Measurements from ENCODE around the gene FNDC3B. TPM values are rescaled to one million over a fixed set of nuclear protein-coding genes. Genes with fewer than 3 reads are reported as not detected.

Gene FNDC3B
- total and polyA plus RNA-seq, 4 donors, result 23.3 to 74.2 (median 32.9) TPM

DNA sequence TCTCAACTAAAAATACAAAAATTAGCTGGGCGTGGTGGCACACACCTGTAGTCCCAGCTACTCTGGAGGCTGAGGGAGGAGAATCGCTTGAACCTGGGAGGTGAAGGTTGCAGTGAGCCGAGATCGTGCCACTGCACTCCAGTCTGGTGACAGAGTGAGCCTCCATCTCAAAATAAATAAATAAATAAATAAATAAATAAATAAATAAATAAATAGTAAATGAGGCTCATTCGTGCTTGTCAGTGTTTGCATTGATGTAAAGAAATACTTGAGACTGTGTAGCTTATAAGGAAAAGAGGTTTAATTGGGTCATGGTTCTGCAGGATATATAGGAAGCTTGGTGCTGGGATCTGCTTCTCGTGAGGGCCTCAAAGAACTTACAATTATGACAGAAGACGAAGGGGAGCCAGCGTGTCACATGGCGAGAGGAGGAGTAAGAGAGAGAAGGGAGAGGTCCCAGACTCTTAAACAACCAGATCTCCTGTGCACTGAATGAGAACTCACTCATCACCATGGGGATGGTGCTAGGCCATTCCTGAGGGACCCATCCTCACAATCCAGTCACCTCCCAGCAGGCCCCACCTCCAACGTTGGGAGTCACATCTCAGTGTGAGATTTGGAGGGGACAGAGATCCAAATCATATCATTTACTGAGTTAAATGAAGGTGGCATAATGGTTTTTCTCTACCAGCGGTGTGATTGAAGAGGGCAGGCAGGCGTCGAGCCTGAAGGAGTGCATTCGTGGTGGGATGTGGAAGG lies 104.5 kb downstream of the FNDC3B start:
- no peak for TF ChIP-seq EGR1 (IDR thresholded peaks at IDR 0.05; ENCODE audit: low read depth in 2 of 2)
- TF ChIP-seq HNF4G (IDR thresholded peaks at IDR 0.05), result no peak
- TF ChIP-seq, protein P1, sequence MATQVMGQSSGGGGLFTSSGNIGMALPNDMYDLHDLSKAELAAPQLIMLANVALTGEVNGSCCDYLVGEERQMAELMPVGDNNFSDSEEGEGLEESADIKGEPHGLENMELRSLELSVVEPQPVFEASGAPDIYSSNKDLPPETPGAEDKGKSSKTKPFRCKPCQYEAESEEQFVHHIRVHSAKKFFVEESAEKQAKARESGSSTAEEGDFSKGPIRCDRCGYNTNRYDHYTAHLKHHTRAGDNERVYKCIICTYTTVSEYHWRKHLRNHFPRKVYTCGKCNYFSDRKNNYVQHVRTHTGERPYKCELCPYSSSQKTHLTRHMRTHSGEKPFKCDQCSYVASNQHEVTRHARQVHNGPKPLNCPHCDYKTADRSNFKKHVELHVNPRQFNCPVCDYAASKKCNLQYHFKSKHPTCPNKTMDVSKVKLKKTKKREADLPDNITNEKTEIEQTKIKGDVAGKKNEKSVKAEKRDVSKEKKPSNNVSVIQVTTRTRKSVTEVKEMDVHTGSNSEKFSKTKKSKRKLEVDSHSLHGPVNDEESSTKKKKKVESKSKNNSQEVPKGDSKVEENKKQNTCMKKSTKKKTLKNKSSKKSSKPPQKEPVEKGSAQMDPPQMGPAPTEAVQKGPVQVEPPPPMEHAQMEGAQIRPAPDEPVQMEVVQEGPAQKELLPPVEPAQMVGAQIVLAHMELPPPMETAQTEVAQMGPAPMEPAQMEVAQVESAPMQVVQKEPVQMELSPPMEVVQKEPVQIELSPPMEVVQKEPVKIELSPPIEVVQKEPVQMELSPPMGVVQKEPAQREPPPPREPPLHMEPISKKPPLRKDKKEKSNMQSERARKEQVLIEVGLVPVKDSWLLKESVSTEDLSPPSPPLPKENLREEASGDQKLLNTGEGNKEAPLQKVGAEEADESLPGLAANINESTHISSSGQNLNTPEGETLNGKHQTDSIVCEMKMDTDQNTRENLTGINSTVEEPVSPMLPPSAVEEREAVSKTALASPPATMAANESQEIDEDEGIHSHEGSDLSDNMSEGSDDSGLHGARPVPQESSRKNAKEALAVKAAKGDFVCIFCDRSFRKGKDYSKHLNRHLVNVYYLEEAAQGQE (IDR thresholded peaks at IDR 0.05), result no peak
- TF ChIP-seq FOXA2 (IDR thresholded peaks at IDR 0.05), result no peak
- TF ChIP-seq FOXA1 (IDR thresholded peaks at IDR 0.05), result no peak
- no peak for TF ChIP-seq YY1 (IDR thresholded peaks at IDR 0.05)
- no peak for TF ChIP-seq NR2F2 (IDR thresholded peaks at IDR 0.05)
- TF ChIP-seq TAF1 (conservative IDR thresholded peaks at IDR 0.05), result no peak
- TF ChIP-seq, protein P2, sequence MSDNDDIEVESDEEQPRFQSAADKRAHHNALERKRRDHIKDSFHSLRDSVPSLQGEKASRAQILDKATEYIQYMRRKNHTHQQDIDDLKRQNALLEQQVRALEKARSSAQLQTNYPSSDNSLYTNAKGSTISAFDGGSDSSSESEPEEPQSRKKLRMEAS (IDR thresholded peaks at IDR 0.05), result no peak
- TF ChIP-seq, protein P3, sequence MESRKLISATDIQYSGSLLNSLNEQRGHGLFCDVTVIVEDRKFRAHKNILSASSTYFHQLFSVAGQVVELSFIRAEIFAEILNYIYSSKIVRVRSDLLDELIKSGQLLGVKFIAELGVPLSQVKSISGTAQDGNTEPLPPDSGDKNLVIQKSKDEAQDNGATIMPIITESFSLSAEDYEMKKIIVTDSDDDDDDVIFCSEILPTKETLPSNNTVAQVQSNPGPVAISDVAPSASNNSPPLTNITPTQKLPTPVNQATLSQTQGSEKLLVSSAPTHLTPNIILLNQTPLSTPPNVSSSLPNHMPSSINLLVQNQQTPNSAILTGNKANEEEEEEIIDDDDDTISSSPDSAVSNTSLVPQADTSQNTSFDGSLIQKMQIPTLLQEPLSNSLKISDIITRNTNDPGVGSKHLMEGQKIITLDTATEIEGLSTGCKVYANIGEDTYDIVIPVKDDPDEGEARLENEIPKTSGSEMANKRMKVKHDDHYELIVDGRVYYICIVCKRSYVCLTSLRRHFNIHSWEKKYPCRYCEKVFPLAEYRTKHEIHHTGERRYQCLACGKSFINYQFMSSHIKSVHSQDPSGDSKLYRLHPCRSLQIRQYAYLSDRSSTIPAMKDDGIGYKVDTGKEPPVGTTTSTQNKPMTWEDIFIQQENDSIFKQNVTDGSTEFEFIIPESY (IDR thresholded peaks at IDR 0.05), result no peak
- TF ChIP-seq RAD21 (IDR thresholded peaks at IDR 0.05), result no peak
- no peak for TF ChIP-seq SP1 (IDR thresholded peaks at IDR 0.05)
- TF ChIP-seq, protein P4, sequence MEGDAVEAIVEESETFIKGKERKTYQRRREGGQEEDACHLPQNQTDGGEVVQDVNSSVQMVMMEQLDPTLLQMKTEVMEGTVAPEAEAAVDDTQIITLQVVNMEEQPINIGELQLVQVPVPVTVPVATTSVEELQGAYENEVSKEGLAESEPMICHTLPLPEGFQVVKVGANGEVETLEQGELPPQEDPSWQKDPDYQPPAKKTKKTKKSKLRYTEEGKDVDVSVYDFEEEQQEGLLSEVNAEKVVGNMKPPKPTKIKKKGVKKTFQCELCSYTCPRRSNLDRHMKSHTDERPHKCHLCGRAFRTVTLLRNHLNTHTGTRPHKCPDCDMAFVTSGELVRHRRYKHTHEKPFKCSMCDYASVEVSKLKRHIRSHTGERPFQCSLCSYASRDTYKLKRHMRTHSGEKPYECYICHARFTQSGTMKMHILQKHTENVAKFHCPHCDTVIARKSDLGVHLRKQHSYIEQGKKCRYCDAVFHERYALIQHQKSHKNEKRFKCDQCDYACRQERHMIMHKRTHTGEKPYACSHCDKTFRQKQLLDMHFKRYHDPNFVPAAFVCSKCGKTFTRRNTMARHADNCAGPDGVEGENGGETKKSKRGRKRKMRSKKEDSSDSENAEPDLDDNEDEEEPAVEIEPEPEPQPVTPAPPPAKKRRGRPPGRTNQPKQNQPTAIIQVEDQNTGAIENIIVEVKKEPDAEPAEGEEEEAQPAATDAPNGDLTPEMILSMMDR (IDR thresholded peaks at IDR 0.05; ENCODE audit: low read depth, low read length, missing input control), result no peak
- TF ChIP-seq, protein P5, sequence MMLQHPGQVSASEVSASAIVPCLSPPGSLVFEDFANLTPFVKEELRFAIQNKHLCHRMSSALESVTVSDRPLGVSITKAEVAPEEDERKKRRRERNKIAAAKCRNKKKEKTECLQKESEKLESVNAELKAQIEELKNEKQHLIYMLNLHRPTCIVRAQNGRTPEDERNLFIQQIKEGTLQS (IDR thresholded peaks at IDR 0.05), result no peak
- peak overlapping the region in 1 of 2 donors; percentile 36 for H3K27ac ChIP-seq (ENCODE audit: low read depth in 1 of 2, low read length in 2 of 2)
- H3K4me1 ChIP-seq (ENCODE audit: control insufficient read depth in 4 of 4, insufficient read depth in 4 of 4, low read length in 3 of 4), result peaks cover 7 to 38% (median 24%) of the 10 kb centered on the region in 4 donors

DNA sequence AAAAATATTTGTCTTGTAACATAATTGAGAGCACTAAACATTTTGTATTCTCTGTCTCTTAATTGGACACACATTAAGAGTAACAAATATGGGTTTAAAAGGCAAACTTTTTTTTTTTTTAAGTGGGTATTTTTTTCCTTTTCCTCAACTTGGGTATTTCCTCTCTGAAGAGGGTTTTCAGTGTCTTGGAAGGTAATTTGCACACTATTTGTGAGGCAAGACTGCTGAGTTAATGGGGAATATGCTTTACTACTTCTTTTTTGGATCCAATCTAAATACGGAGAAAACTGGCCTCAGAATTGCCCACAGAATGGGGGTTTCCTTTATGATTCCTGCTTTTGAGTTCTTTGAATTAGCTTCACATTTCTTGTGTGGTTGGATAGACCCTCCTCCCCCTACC lies 105.2 kb downstream of the FNDC3B start:
- no peak overlapping the region for H3K9ac ChIP-seq (ENCODE audit: low read depth in 1 of 2, low read length in 2 of 2)
- H3K9me3 ChIP-seq (ENCODE audit: control insufficient read depth in 4 of 4, low read length in 3 of 4), result no peaks in the 10 kb centered on the region
- no peaks in the 10 kb centered on the region for H3K36me3 ChIP-seq (ENCODE audit: control insufficient read depth in 4 of 4, insufficient read depth in 3 of 4, low read depth in 1 of 4, low read length in 3 of 4)
- peaks cover 7 to 36% (median 24%) of the 10 kb centered on the region in 4 donors for H3K4me1 ChIP-seq (ENCODE audit: control insufficient read depth in 4 of 4, insufficient read depth in 4 of 4, low read length in 3 of 4)
- H3K4me3 ChIP-seq (ENCODE audit: low read depth in 1 of 3, low read length in 3 of 3), result no peak overlapping the region
- DNase-seq (ENCODE audit: low spot score), result no peak
- H3K27me3 ChIP-seq (ENCODE audit: control insufficient read depth in 4 of 4, insufficient read depth in 4 of 4, low read length in 3 of 4), result no peaks in the 10 kb centered on the region
- 84% methylated on average over 1 of the region's 1 CpG for WGBS
- H3K27ac ChIP-seq (ENCODE audit: low read depth in 1 of 2, low read length in 2 of 2), result peak overlapping the region in 1 of 2 donors; percentile 36
- TF ChIP-seq TAF1 (conservative IDR thresholded peaks at IDR 0.05) (no peak), GABPA (IDR thresholded peaks at IDR 0.05 in 1 of 2, conservative IDR thresholded peaks at IDR 0.05 in 1 of 2) (no peak), HNF4G (IDR thresholded peaks at IDR 0.05) (no peak), NR2F2 (IDR thresholded peaks at IDR 0.05) (no peak), RAD21 (IDR thresholded peaks at IDR 0.05) (no peak), RXRA (IDR thresholded peaks at IDR 0.05) (no peak), FOXA2 (IDR thresholded peaks at IDR 0.05) (no peak), FOXA1 (IDR thresholded peaks at IDR 0.05) (no peak), YY1 (IDR thresholded peaks at IDR 0.05) (no peak), EGR1 (IDR thresholded peaks at IDR 0.05; ENCODE audit: low read depth in 2 of 2) (no peak)
- TF ChIP-seq, protein P3 (IDR thresholded peaks at IDR 0.05), result no peak
- TF ChIP-seq, protein P5 (IDR thresholded peaks at IDR 0.05), result no peak
- TF ChIP-seq, protein P2 (IDR thresholded peaks at IDR 0.05), result no peak
- TF ChIP-seq, protein P4 (IDR thresholded peaks at IDR 0.05; ENCODE audit: low read depth, low read length, missing input control), result no peak

More for the DNA sequence above, 104.5 kb downstream of the FNDC3B start:
- no peak overlapping the region for H3K9ac ChIP-seq (ENCODE audit: low read depth in 1 of 2, low read length in 2 of 2)
- no peaks in the 10 kb centered on the region for H3K9me3 ChIP-seq (ENCODE audit: control insufficient read depth in 4 of 4, low read length in 3 of 4)
- no peak for DNase-seq (ENCODE audit: low spot score)
- H3K27me3 ChIP-seq (ENCODE audit: control insufficient read depth in 4 of 4, insufficient read depth in 4 of 4, low read length in 3 of 4), result no peaks in the 10 kb centered on the region
- no peaks in the 10 kb centered on the region for H3K36me3 ChIP-seq (ENCODE audit: control insufficient read depth in 4 of 4, insufficient read depth in 3 of 4, low read depth in 1 of 4, low read length in 3 of 4)
- WGBS, result 94% methylated on average over 14 of the region's 14 CpGs
- no peak overlapping the region for H3K4me3 ChIP-seq (ENCODE audit: low read depth in 1 of 3, low read length in 3 of 3)

All from liver (tissue), 9 donors.